Inferior parietal cortex (tissue), 1 donor: Measurements from ENCODE around the gene RAB35.
"Not testable (repeated sequence)": the region's sequence is repeated elsewhere in the genome, so short reads cannot be mapped to it uniquely, and the experiment has no call there.

ENCODE experiments used
- DNase-seq: peaks from one replicate; pipeline ENCODE4 v3.0.0-alpha.2; 2016; ENCODE audit errors: extremely low spot score

The RAB35 gene

GRCh38 chr12:120060717-120061116 lies 55.8 kb downstream of the RAB35 start:
- no peak for DNase-seq

- no peak for DNase-seq
These were observed 56.4 kb downstream of the RAB35 start for GRCh38 chr12:120060196-120060595.

GRCh38 chr12:120056739-120057138 lies 59.8 kb downstream of the RAB35 start:
- DNase-seq, result no peak

GRCh38 chr12:120055231-120056000 lies 61.1 kb downstream of the RAB35 start:
- DNase-seq, result no peak

GRCh38 chr12:120054293-120054692 lies 62.3 kb downstream of the RAB35 start:
- DNase-seq, result no peak

GRCh38 chr12:120051535-120051934 lies 65.0 kb downstream of the RAB35 start:
- no peak for DNase-seq

DNA sequence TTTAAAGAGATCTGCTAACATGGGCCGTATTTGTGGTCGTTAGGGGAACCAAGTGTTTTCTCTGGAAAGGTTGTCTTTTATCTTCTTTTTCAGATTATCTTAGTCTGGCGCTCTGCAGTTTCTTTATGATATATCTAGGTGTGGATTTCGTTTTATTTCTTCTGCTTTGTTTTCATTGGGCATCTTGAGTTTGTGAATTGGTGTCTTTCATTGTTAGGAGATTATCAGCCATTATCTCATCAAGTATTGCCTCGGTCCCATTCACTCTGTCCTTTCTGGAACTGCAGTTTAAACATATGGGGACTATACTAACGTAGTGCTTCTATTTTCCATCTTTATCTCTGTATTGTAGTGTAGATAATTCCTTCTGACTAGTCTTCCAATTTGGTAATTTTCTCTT lies 67.1 kb downstream of the RAB35 start:
- no peak for DNase-seq

GRCh38 chr12:120048263-120048662 lies 68.3 kb downstream of the RAB35 start:
- no peak for DNase-seq

DNA sequence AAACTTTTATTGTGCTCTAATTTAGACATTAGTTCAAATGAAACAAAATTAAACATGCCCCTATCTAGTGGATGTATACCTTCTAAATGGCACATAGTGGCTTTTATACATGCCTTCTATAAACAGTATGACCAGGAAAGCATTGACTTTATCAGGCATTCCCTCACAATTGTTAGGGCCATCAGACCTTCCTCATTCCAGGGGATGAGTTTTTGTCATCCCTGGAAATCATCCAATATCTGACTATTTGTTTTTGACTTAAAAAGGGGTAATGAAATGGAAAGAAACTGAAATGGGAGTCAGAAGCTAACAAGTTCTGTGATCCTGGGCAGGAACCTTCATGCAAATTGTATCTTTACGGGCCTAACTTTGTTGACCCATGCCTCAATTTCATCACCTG lies 69.5 kb downstream of the RAB35 start:
- DNase-seq, result no peak

DNA sequence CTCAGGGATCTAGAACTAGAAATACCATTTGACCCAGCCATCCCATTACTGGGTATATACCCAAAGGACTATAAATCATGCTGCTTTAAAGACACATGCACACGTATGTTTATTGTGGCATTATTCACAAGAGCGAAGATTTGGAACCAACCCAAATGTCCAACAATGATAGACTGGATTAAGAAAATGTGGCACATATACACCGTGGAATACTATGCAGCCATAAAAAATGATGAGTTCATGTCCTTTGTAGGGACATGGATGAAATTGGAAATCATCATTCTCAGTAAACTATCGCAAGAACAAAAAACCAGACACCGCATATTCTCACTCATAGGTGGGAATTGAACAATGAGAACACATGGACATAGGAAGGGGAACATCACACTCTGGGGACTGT lies 71.2 kb downstream of the RAB35 start:
- DNase-seq, result not testable (repeated sequence)
